Measurements from ENCODE around the gene SEMA5A. TPM values are rescaled to one million over a fixed set of nuclear protein-coding genes. Genes with fewer than 3 reads are reported as not detected.

SEMA5A gene
- total and polyA plus RNA-seq, 8 donors, result 18.2 to 29.5 (median 20.8) TPM

- TF ChIP-seq CTCF (IDR thresholded peaks at IDR 0.05), result no peak
- no peaks in the 10 kb centered on the region for H3K36me3 ChIP-seq
- ATAC-seq (no peak), DNase-seq (no peak)
- no peaks in the 10 kb centered on the region for H3K4me1 ChIP-seq
- H3K9me3 ChIP-seq, result peaks cover 0 to 2% of the 10 kb centered on the region in 2 donors
- no peak overlapping the region for H3K27ac ChIP-seq
- intact Hi-C loops (cut with DNase I), result no loop called here
- H3K27me3 ChIP-seq, result no peaks in the 10 kb centered on the region
- H3K4me3 ChIP-seq, result no peak overlapping the region
These were observed 315.5 kb downstream of the SEMA5A start for GRCh38 chr5:9230355-9230754.

GRCh38 chr5:9226016-9226536 lies 319.8 kb downstream of the SEMA5A start:
- H3K27ac ChIP-seq, result no peak overlapping the region

GRCh38 chr5:9222054-9222976 lies 323.6 kb downstream of the SEMA5A start:
- no peaks in the 10 kb centered on the region for H3K9me3 ChIP-seq
- no peaks in the 10 kb centered on the region for H3K4me1 ChIP-seq
- no peak for TF ChIP-seq CTCF (IDR thresholded peaks at IDR 0.05)
- DNase-seq (no peak), ATAC-seq (no peak)
- H3K27ac ChIP-seq, result no peak overlapping the region
- H3K4me3 ChIP-seq, result no peak overlapping the region
- H3K36me3 ChIP-seq, result no peaks in the 10 kb centered on the region
- intact Hi-C loops (cut with DNase I), result no loop called here
- H3K27me3 ChIP-seq, result no peaks in the 10 kb centered on the region

More at GRCh38 chr5:9226016-9226536, 319.8 kb downstream of the SEMA5A start:
- no peak for TF ChIP-seq CTCF (IDR thresholded peaks at IDR 0.05)
- DNase-seq, result no peak
- ATAC-seq, result no peak
- no peak overlapping the region for H3K4me3 ChIP-seq
- intact Hi-C loops (cut with DNase I), result no loop called here
- no peaks in the 10 kb centered on the region for H3K36me3 ChIP-seq
- peaks cover 0 to 2% of the 10 kb centered on the region in 2 donors for H3K9me3 ChIP-seq
- no peaks in the 10 kb centered on the region for H3K27me3 ChIP-seq
- H3K4me1 ChIP-seq, result no peaks in the 10 kb centered on the region

- no peak for TF ChIP-seq CTCF (IDR thresholded peaks at IDR 0.05)
- no peaks in the 10 kb centered on the region for H3K9me3 ChIP-seq
- ATAC-seq, result no peak
- intact Hi-C loops (cut with DNase I), result no loop called here
- no peak for DNase-seq
- no peaks in the 10 kb centered on the region for H3K4me1 ChIP-seq
- H3K4me3 ChIP-seq, result no peak overlapping the region
- no peaks in the 10 kb centered on the region for H3K27me3 ChIP-seq
- no peak overlapping the region for H3K27ac ChIP-seq
- no peaks in the 10 kb centered on the region for H3K36me3 ChIP-seq
These were observed 327.5 kb downstream of the SEMA5A start for GRCh38 chr5:9218358-9218757.

- no peak for DNase-seq
- H3K27me3 ChIP-seq, result no peaks in the 10 kb centered on the region
- intact Hi-C loops (cut with DNase I), result loop anchor here in 1 of 2 donors (5.0 kb wide), 1 partner anchor 880 kb away; no protein-coding TSS in a partner anchor
These were observed 333.3 kb downstream of the SEMA5A start for GRCh38 chr5:9212605-9213004.

More at GRCh38 chr5:9212605-9213004, 333.3 kb downstream of the SEMA5A start:
- Histone ChIP-seq H3K27ac (no peak overlapping the region), H3K4me3 (no peak overlapping the region), H3K9me3 (no peaks in the 10 kb centered on the region), H3K36me3 (no peaks in the 10 kb centered on the region), H3K4me1 (no peaks in the 10 kb centered on the region)
- no peak for ATAC-seq
- TF ChIP-seq CTCF (IDR thresholded peaks at IDR 0.05), result no peak
